HepG2 (cell line): Measurements from ENCODE around the gene PPP1R1B. TPM values are rescaled to one million over a fixed set of nuclear protein-coding genes. Genes with fewer than 3 reads are reported as not detected.

Experiments
- ATAC-seq: fragments of 200-7000 bp; cut with Tn5 transposase; 3 replicates; pipeline ENCODE4 v1.9.1; 2020; ENCODE audit warnings: mild to moderate bottlenecking, moderate library complexity
- BruUV-seq: library from RNA; stranded (reverse); fragments of 400-500 nt; replicated peaks from 2 replicates; lab custom pipeline; 2021; lab: Mats Ljungman, UMichigan
- CTCF ChIA-PET: fragments of 300-600 bp; formaldehyde crosslinking; extraction: SDS; loops from one replicate; lab custom pipeline; 2021; ENCODE audit warnings: low total read pairs, inconsistent platforms, low intra/inter-chr PET ratio; lab: Yijun Ruan, JAX
- POLR2A ChIA-PET: fragments of 350-600 bp; sonication (Branson Sonifier 250); formaldehyde crosslinking; loops from one replicate; lab custom pipeline; 2020; ENCODE audit warnings: antibody characterized with exemption, inconsistent platforms; lab: Yijun Ruan, JAX
- DNase-seq: peaks from one replicate; pipeline ENCODE4 v3.0.0-alpha.2; 2015; ENCODE audit warnings: low spot score
- FAIRE-seq: peaks from 3 replicates; lab custom pipeline; 2011; peaks lifted over from hg19 to GRCh38; lab: Jason Lieb, UNC
- H2AFZ ChIP-seq: one replicate; pipeline ENCODE4 v1.6.1; 2011; ENCODE audit warnings: low read length, inconsistent platforms
- H3K27ac ChIP-seq: fragments of 300-600 bp; 3 replicates; pipeline ENCODE4 v1.8.0; 2011; ENCODE audit warnings: mixed run types, mild to moderate bottlenecking, mixed read lengths, low read length, inconsistent platforms; ENCODE audit not compliant: insufficient read depth; ENCODE audit errors: extremely low read length
- H3K27me3 ChIP-seq, 2 experiments: fragments of 200-600 bp in 1 of 2; 2 replicates in 1 of 2; 3 replicates in 1 of 2; pipeline versions ENCODE4 v1.6.0 to v1.8.0; 2011; ENCODE audit warnings: low read length in 2 of 2, mild to moderate bottlenecking in 2 of 2, moderate library complexity in 2 of 2, inconsistent platforms in 1 of 2; ENCODE audit not compliant: insufficient read depth in 2 of 2, control insufficient read depth in 1 of 2
- H3K36me3 ChIP-seq, 2 experiments: fragments of 200-600 bp in 1 of 2; replicated peaks in 1 of 2; 2 replicates in 1 of 2; 3 replicates in 1 of 2; pipeline versions ENCODE4 v1.5.1 to v1.8.0; 2011; ENCODE audit warnings: low read length in 2 of 2, inconsistent platforms in 1 of 2; ENCODE audit not compliant: insufficient read depth in 2 of 2, control insufficient read depth in 1 of 2
- H3K4me1 ChIP-seq: 2 replicates; pipeline ENCODE4 v1.5.1; 2012; ENCODE audit warnings: low read length, inconsistent platforms; ENCODE audit not compliant: insufficient read depth
- H3K4me2 ChIP-seq: 2 replicates; pipeline ENCODE4 v1.6.0; 2011; ENCODE audit warnings: low read depth, low read length, inconsistent platforms
- H3K4me3 ChIP-seq, 3 experiments: fragments of 200-600 bp in 1 of 3; sonication (generic), shearing (Covaris generic) in 1 of 3; replicated peaks in 1 of 3; 2 replicates each; pipeline ENCODE4 v1.5.1; 2011 to 2016; ENCODE audit warnings: low read length in 3 of 3, inconsistent platforms in 2 of 3, low read depth in 2 of 3, mild to moderate bottlenecking in 2 of 3, control low read depth in 1 of 3, mixed read lengths in 1 of 3; ENCODE audit not compliant: insufficient read depth in 1 of 3
- H3K79me2 ChIP-seq: one replicate; pipeline ENCODE4 v1.6.1; 2011; ENCODE audit warnings: low read length, inconsistent platforms; ENCODE audit not compliant: insufficient read depth
- H3K9ac ChIP-seq: 2 replicates; pipeline ENCODE4 v1.6.0; 2011; ENCODE audit warnings: mild to moderate bottlenecking, low read depth, low read length, inconsistent platforms; ENCODE audit not compliant: insufficient read depth
- H3K9me3 ChIP-seq: 2 replicates; pipeline ENCODE4 v1.5.1; 2012; ENCODE audit warnings: mild to moderate bottlenecking, low read length
- H4K20me1 ChIP-seq: 2 replicates; pipeline ENCODE4 v1.6.0; 2011; ENCODE audit warnings: inconsistent platforms, mild to moderate bottlenecking, low read length, moderate library complexity; ENCODE audit not compliant: insufficient read depth
- ARHGAP35 ChIP-seq: sonication (generic); formaldehyde crosslinking; IDR thresholded peaks from 2 replicates; pipeline ENCODE4 v1.9.0; 2022; ENCODE audit warnings: mild to moderate bottlenecking, inconsistent platforms, moderate library complexity, missing genetic modification reagents, borderline replicate concordance
- ERF ChIP-seq: IDR thresholded peaks from 2 replicates; pipeline ENCODE4 v1.6.1; 2018; ENCODE audit warnings: missing biosample characterization, missing genetic modification reagents
- ISL2 ChIP-seq: sonication (generic); formaldehyde crosslinking; IDR thresholded peaks from 2 replicates; pipeline ENCODE4 v1.5.0; 2020; ENCODE audit warnings: missing genetic modification reagents
- NAIF1 ChIP-seq: sonication (generic); formaldehyde crosslinking; IDR thresholded peaks from 2 replicates; pipeline ENCODE4 v1.5.0; 2020; ENCODE audit warnings: mild to moderate bottlenecking, missing genetic modification reagents, borderline replicate concordance
- POLR2AphosphoS2 ChIP-seq: IDR thresholded peaks from 2 replicates; pipeline ENCODE4 v1.6.1; 2011; ENCODE audit warnings: low read depth, low read length, improper control_type of control experiment
- SMAD9 ChIP-seq: sonication (generic); formaldehyde crosslinking; IDR thresholded peaks from 2 replicates; pipeline ENCODE4 v1.5.1; 2020; ENCODE audit warnings: mild to moderate bottlenecking, missing genetic modification reagents
- SMC3 ChIP-seq: IDR thresholded peaks from 2 replicates; pipeline ENCODE4 v1.6.1; 2011; ENCODE audit warnings: low read length, improper control_type of control experiment
- SOX6 ChIP-seq, 2 experiments: fragments of 450-650 bp in 1 of 2; sonication (generic) in 1 of 2; formaldehyde crosslinking in 1 of 2; IDR thresholded peaks; 2 replicates each; pipeline versions ENCODE4 v1.4.0 to v1.6.1; 2017 to 2020; ENCODE audit warnings: antibody characterized with exemption in 1 of 2, mild to moderate bottlenecking in 1 of 2, missing genetic modification reagents in 1 of 2
- STAG1 ChIP-seq: sonication (generic); formaldehyde crosslinking; IDR thresholded peaks from 2 replicates; pipeline ENCODE4 v1.4.0; 2020; ENCODE audit warnings: missing genetic modification reagents
- TBX2 ChIP-seq: sonication (generic); formaldehyde crosslinking; IDR thresholded peaks from 2 replicates; pipeline ENCODE4 v1.5.0; 2020; ENCODE audit warnings: missing genetic modification reagents, mild to moderate bottlenecking, borderline replicate concordance
- XRCC5 ChIP-seq: fragments of 200-400 bp; formaldehyde crosslinking; optimal IDR thresholded peaks from 2 replicates; pipeline ENCODE3; 2017; ENCODE audit warnings: mild to moderate bottlenecking, low read length
- ZNF501 ChIP-seq: sonication (generic); formaldehyde crosslinking; IDR thresholded peaks from 2 replicates; pipeline ENCODE4 v1.5.1; 2020; ENCODE audit warnings: mild to moderate bottlenecking, moderate library complexity, missing genetic modification reagents
- ZNF747 ChIP-seq: sonication (generic); formaldehyde crosslinking; IDR thresholded peaks from 2 replicates; pipeline ENCODE4 v1.8.1; 2023; ENCODE audit warnings: missing genetic modification reagents, mild to moderate bottlenecking, borderline replicate concordance
- WGBS: methylation state at CpG from one replicate; pipeline ENCODE4 v1.1.6; 2017; ENCODE audit warnings: low lambda C conversion rate; 5-methylcytosine and 5-hydroxymethylcytosine counted together
- in situ Hi-C: cut with HindIII; loops from 2 replicates; pipeline ENCODE4 v1.10.0; 2017; ENCODE audit warnings: low pct_unique_long_range_greater_than_20kb; ENCODE audit not compliant: extremely low pct_ligation_motif_present
- intact Hi-C: fragments of 100-400 bp; cut with micrococcal nuclease; formaldehyde crosslinking; loops from one replicate; pipeline ENCODE4 v1.10.0; 2022; ENCODE audit not compliant: unreplicated experiment
- polyA plus RNA-seq, 8 experiments: library from polyadenylated mRNA; depleted of rRNA in 3 of 8; stranded (reverse) in 7 of 8; unstranded in 1 of 8; fragments of >200 nt; fragmentation: Illumina TruSeq in 4 of 8; extraction: Trizol in 4 of 8; gene quantifications; 2 replicates each; pipeline versions ENCODE4 v1.2.1 to v1.2.3, GENCODE V29; 2011 to 2016; ENCODE audit warnings: low read depth in 4 of 8, missing spikeins in 1 of 8, mixed read lengths in 1 of 8; ENCODE audit not compliant: insufficient read depth in 1 of 8
- total RNA-seq, 5 experiments: library from RNA; depleted of rRNA; stranded (reverse); fragments of >200 nt; fragmentation: Illumina TruSeq; extraction: Trizol; gene quantifications; 2 replicates each; pipeline ENCODE4 v1.2.3, GENCODE V29; 2016; ENCODE audit warnings: low read depth in 1 of 5
- TF ChIP-seq, protein P1 (sequence below): sonication (generic); formaldehyde crosslinking; IDR thresholded peaks from 2 replicates; pipeline ENCODE4 v1.4.0; 2020; ENCODE audit warnings: mild to moderate bottlenecking, missing genetic modification reagents
- TF ChIP-seq, protein P2 (sequence below): sonication (generic); formaldehyde crosslinking; IDR thresholded peaks from 2 replicates; pipeline ENCODE4 v1.5.0; 2020; ENCODE audit warnings: mild to moderate bottlenecking, missing genetic modification reagents, moderate library complexity

PPP1R1B gene
- total and polyA plus RNA-seq, 2 of the 13 experiments (the other 11 are each of a cell fraction or from before 2014, with no cell fraction given), result 0.08 TPM; not detected in 1

DNA sequence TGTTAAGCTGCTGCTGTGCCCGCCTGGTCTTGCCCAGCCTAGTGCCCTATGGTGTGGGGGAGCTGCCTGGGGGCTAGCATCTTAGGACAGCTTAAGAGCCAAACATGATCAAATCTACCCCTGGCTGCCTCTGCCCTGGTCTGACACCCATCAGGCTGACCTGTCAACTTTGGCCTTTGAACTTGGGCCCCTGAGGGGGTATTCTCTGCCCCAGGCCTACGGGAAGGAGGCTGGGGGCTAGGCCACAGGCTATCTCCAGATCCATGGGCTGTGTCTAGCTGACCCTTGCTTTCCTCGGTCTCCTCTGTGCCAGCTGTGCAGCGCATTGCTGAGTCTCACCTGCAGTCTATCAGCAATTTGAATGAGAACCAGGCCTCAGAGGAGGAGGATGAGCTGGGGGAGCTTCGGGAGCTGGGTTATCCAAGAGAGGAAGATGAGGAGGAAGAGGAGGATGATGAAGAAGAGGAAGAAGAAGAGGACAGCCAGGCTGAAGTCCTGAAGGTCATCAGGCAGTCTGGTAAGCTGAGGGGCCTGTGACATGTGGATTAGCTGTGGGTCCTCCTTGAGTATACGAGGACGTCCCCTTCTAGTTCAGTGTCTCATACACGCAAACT, 6.9 kb downstream of the PPP1R1B start:
- no peak for DNase-seq
- ChIA-PET CTCF (interaction anchor here (0.9 to 5.6 kb wide), 4 partner anchors 11 to 120 kb away, joined by 5 to 70 read pairs (median 8); no protein-coding TSS in a partner anchor), POLR2A (interaction anchor here (1.0 to 1.1 kb wide), 2 partner anchors 10 to 38 kb away, joined by 3 read pairs; no protein-coding TSS in a partner anchor)
- no peak overlapping the region for H2AFZ ChIP-seq
- in situ Hi-C loops (no loop called here), intact Hi-C loops (loop anchor here (1.0 kb wide), 1 partner anchor 10 kb away; no protein-coding TSS in a partner anchor)
- FAIRE-seq, result no peak
- peaks cover 5 to 40% of the 10 kb centered on the region in 2 experiments; a peak in 3 of 5 replicates for H3K27me3 ChIP-seq
- H3K27ac ChIP-seq, result no peak overlapping the region
- H3K36me3 ChIP-seq, result no peaks in the 10 kb centered on the region
- H3K4me3 ChIP-seq, result no peak overlapping the region
- H3K9ac ChIP-seq, result no peak overlapping the region
- H4K20me1 ChIP-seq, result no peaks in the 10 kb centered on the region
- no TSS peak for BruUV-seq
- H3K4me1 ChIP-seq, result peaks cover 86% of the 10 kb centered on the region
- 31% methylated on average over 8 of the region's 8 CpGs for WGBS
- peaks cover 14% of the 10 kb centered on the region for H3K79me2 ChIP-seq
- no peak for ATAC-seq
- no peaks in the 10 kb centered on the region for H3K9me3 ChIP-seq
- H3K4me2 ChIP-seq, result no peak overlapping the region
- TF ChIP-seq, protein P1, sequence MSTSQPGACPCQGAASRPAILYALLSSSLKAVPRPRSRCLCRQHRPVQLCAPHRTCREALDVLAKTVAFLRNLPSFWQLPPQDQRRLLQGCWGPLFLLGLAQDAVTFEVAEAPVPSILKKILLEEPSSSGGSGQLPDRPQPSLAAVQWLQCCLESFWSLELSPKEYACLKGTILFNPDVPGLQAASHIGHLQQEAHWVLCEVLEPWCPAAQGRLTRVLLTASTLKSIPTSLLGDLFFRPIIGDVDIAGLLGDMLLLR (CRISPR knock-in tag), result no peak
- TF ChIP-seq ISL2 (CRISPR knock-in tag) (no peak), SOX6 (IDR thresholded peaks at IDR 0.05) (no peak), SOX6 (CRISPR knock-in tag; IDR thresholded peaks at IDR 0.05) (no peak)

DNA sequence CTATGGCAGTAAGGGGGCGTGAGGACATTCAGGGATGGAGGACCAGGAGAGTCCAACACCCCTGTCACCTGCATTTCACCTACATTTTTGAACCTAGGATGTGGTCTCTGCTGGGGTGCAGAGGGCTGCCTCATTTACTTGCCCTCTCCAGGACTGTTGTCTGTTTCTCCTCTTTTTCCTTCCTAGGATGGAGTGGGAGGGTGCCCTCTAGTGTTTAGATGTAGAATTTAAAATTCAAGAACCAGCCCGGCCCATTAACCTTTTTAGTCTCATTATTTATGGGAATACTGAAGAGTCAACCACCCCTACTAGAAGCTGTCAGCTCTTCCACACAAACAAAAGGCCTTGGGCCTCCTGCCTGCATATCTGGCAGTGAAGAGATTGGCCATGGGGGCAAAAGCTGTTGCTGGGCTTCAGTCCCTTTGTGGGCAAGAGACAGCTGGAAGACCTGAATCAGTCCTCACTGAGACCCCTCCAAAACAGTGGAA, 7.7 kb downstream of the PPP1R1B start:
- H3K4me3 ChIP-seq, result no peak overlapping the region
- in situ Hi-C loops (no loop called here), intact Hi-C loops (loop anchor here (1.0 kb wide), 1 partner anchor 11 kb away; no protein-coding TSS in a partner anchor)
- ATAC-seq (no peak), FAIRE-seq (peak; percentile 82), DNase-seq (no peak)
- H3K36me3 ChIP-seq, result no peaks in the 10 kb centered on the region
- no peaks in the 10 kb centered on the region for H3K9me3 ChIP-seq
- POLR2A ChIA-PET, result interaction anchor here (1.0 to 2.6 kb wide), 4 partner anchors 11 to 40 kb away, joined by 3 to 7 read pairs (median 4); no protein-coding TSS in a partner anchor
- peaks cover 86% of the 10 kb centered on the region for H3K4me1 ChIP-seq
- H3K9ac ChIP-seq, result no peak overlapping the region
- BruUV-seq, result no TSS peak
- WGBS, result 20% methylated on average over 2 of the region's 2 CpGs
- peaks cover 4 to 34% of the 10 kb centered on the region in 2 experiments; a peak in 3 of 5 replicates for H3K27me3 ChIP-seq
- no peak overlapping the region for H3K27ac ChIP-seq
- CTCF ChIA-PET, result interaction anchor here (0.9 to 5.6 kb wide), 4 partner anchors 11 to 120 kb away, joined by 5 to 70 read pairs (median 8); no protein-coding TSS in a partner anchor
- no peak overlapping the region for H2AFZ ChIP-seq
- H4K20me1 ChIP-seq, result no peaks in the 10 kb centered on the region
- H3K79me2 ChIP-seq, result peaks cover 19% of the 10 kb centered on the region
- H3K4me2 ChIP-seq, result no peak overlapping the region
- TF ChIP-seq POLR2AphosphoS2 (no peak), ERF (0 out of 2 replicates have a peak, but pooled peaks have one; percentile 21), ARHGAP35 (CRISPR knock-in tag) (0 out of 2 replicates have a peak, but pooled peaks have one; percentile 28), SMAD9 (CRISPR knock-in tag) (no peak), SMC3 (peak; percentile 45), TBX2 (CRISPR knock-in tag) (0 out of 2 replicates have a peak, but pooled peaks have one; percentile 26), ZNF501 (CRISPR knock-in tag) (peak; percentile 70; the same call in 1 of the 2 replicates), STAG1 (peak; percentile 33), ZNF747 (0 out of 2 replicates have a peak, but pooled peaks have one; percentile 35), NAIF1 (CRISPR knock-in tag) (no peak), XRCC5 (peak; percentile 45)
- TF ChIP-seq, protein P2, sequence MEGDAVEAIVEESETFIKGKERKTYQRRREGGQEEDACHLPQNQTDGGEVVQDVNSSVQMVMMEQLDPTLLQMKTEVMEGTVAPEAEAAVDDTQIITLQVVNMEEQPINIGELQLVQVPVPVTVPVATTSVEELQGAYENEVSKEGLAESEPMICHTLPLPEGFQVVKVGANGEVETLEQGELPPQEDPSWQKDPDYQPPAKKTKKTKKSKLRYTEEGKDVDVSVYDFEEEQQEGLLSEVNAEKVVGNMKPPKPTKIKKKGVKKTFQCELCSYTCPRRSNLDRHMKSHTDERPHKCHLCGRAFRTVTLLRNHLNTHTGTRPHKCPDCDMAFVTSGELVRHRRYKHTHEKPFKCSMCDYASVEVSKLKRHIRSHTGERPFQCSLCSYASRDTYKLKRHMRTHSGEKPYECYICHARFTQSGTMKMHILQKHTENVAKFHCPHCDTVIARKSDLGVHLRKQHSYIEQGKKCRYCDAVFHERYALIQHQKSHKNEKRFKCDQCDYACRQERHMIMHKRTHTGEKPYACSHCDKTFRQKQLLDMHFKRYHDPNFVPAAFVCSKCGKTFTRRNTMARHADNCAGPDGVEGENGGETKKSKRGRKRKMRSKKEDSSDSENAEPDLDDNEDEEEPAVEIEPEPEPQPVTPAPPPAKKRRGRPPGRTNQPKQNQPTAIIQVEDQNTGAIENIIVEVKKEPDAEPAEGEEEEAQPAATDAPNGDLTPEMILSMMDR, result peak; percentile 76
